DMS79 treated with DMSO at 0.1 percent for 48 hours (cell line): ENCODE measurements around the gene SAA2.
"Not testable (repeated sequence)": the region's sequence is repeated elsewhere in the genome, so short reads cannot be mapped to it uniquely, and the experiment has no call there.

Source experiments
- DNase-seq: peaks from one replicate; lab custom pipeline; 2025; lab: John Stamatoyannopoulos, UW

Gene SAA2

DNA sequence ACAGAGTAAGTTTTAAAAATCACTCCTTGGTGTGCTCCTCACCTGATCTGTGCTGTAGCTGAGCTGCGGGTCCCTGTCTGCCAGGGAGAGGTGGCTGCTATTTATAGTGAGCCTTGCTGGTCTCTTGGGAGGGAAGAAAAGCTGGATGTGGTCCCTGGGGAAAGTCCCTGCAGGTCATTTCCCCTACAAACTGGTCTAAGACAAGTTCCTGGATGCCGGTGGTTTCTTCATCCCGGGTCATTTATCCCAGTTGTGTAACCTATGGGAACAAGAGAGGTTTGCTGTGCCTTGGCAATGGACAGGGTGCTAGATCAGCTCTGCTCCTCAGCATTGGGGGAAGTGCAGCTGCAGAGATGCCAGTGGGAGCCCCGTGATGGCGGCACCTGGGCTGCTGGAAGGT is at the start of gene SAA2:
SAA2 (minus strand) TSS at position 108 of the 400 bp plus-strand sequence. CDS start 657 bp downstream, outside the sequence.
- no peak for DNase-seq

DNA sequence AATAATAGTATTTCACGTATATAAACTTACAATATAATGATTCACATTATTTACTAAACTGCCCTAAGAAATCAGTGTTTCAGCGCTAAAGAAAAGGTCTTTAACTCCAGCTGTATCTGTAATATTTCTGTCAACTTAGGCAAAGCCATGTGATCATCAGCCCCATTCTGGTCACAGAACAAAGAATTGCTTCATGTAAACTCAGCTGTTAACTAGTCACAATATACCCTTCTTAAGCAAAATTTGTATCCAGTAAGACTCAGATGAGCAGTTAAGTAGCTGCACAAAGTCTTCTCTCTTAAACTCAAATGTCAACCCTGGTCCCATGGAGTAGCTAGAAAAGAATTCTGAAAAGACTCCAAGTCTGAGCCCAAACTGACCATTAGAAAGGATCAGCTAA is 46.8 kb upstream of the SAA2 start:
- DNase-seq: no peak

DNA sequence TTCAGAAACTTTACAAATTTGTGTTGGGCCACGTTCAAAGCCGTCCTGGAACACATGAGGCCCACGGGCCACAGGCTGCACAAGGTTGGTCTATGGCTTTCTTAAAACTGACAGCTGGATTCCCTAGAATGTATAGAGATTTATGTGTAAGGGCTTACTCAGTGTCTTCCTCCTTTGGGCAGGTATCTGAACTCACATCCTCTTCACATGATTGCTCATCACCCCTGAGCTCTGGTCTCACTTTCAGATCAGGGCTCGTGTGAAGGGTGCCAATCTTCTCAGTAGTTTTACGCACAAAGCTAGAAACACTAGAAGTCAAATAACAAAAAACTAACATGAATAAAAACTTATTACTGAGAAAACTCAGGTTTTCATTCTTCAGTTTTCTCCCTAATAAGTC is 46.4 kb upstream of the SAA2 start:
- no peak for DNase-seq

DNA sequence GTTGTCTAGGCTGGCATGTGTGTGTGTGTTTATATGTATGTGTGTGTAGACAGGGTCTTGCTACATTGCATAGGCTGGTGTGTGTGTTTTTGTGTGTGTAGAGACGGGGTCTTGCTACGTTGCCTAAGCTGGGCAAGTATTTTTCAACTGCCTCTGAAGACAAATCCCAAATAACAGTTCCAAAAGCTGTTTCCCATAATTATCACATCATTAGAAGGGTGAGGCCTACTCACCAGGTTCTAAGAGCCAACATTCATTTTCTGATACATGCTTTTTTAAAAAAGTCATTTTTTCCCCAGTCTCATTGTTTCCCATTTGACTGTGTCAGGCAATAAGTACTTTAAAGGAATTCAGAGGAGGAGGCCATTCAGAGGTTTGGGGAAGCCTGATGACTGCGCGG is 40.4 kb upstream of the SAA2 start:
- no peak for DNase-seq

DNA sequence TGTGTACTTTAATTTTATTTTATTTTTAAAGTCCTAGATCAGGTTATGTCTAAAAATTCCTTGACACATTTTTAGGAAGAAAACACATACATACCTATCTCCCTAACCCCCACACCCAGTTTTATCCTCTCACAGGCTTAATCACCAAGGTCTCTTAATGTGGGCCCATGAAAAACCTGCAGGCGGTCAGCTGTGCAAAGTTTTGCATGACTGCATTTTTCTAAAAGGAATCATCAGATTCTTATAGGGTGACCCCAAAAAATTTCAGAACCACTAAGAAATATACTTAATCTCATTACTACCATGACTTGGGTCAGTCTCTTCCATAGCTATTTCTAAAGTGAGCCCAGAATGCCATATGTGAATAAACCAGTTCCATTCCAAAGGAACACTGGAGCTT is 37.4 kb upstream of the SAA2 start:
- DNase-seq: no peak

DNA sequence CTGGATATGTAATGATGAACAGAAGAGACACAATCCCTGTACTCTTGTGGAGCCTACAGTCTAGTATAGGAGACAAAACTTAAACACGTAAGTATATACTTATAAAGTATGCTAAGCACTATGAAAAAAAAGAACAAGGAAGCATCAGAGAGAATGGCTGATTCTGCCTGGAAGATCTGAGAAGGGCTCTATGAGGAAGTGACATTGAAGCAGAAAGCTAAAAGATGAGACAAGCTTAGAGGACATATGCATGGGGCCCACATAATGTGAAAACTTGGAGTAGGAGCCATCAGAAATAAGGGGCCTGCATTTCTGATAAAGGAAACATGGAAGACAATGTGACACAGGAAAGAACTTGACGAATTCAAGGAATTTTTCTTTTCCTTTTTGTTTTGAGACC is 34.2 kb upstream of the SAA2 start:
- no peak for DNase-seq

DNA sequence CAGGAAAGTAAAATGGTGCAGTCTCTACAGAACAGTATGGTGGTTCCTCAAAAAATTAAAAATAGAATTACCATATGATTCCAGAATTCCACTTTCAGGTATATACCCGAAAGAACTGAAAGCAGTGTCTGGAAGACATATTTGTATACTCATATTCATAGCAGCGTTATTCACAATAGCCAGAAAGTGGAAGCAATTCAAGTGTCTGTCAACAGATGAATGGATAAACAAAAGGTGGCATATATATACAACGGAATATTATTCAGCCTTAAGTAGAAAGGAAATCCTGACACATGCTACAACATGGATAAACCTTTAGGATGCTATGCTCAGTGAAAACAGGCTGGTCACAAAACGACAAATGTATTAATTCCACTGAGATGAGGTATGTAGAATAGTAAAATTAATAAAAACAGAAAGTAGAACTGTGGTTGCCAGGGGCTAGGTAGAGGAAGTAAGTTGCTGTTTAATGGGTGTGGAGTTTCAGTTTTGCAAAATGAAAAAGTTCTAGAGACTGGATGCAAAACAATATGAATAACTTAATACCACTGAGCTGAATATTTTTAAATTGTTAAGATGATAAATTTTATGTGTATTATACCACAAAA is 32.1 kb upstream of the SAA2 start:
- no peak for DNase-seq

DNA sequence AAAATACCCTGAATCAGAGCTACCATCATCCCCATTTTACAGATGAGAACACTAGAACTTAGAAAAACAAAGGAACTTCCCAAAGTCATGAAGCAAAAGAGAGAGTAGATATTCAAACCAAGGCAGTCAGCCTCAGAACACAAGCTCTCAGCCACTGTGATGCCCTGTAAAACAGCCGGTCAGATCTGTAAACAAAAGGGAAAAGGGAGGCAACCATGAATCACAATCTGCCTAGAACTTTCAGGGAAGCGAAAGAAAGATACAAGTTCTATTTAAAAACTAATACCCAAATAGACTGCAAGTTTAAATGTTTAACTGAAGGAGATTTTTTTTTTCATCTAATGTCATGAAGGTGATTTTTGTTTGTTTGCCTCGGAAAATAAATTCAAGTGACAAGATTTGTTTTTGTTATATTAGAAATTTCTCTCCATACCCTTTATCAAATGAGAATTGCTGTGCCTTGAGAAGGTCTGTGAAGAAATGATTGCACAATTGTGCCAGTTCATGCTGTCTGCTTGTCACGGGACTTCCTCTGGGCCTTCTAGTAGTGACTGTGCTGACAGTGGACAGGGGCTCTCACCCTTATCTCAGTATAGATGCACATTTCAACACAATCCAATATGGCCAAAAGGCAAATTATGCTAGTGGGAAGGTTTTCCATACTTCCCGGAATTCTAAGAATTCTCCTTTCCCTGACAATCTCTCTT is 29.2 kb upstream of the SAA2 start:
- DNase-seq: no peak

DNA sequence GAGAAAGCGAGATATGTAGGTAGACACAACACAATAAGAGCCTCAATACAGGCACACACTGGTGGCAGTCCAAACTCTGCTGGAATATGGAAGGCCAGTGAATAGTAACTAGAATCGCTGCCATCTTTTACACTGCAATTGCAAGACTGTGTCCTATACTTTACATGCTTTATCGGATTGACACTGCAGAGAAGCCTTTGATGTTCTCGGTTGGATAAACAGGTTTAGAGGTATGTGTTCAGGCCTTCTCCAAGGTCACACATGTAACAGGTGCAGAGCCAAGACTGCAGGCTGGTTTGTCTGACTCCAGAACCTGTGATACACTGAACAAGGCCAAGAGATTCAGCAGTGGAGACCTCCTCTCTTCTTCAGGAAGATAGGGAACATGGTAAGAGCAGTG is 22.7 kb upstream of the SAA2 start:
- no peak for DNase-seq

DNA sequence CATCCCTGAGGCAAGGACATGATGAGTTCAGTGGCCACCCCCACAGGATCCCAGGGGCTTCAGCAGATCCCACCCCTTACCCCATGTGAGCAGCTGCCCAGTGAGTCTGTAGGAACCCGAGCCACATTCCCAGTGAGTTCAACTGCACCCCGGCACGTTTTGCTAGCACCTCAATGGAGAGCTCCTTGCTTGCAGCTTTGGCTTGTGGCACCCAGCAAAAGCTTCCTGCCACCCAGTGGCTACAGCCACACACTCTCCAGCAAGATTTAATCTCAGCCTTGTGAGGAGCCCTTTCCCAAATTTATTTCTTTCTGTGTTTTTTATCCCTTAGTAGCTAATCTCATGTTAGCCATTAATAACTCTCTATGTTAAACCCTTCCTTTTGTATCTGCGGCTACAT is 21.6 kb upstream of the SAA2 start:
- DNase-seq: no peak

DNA sequence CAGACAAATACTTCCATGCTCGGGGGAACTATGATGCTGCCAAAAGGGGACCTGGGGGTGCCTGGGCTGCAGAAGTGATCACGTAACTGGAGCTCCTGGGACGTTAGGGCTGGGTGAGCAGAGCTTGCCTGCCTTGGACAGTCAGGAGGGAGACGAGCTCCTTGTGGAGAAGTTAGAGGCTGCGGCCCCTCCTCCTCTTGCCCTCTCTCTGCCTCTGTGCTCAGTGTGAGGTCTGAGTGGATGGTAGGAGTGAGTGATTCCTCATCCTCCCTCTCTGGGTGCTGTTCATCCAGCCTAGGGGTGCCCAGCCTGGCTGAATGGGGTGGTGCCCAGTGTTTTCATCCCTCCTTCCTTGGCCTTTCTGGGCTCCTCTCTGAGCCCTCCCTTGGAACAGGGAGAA is 20.8 kb upstream of the SAA2 start:
- not testable (repeated sequence) for DNase-seq

DNA sequence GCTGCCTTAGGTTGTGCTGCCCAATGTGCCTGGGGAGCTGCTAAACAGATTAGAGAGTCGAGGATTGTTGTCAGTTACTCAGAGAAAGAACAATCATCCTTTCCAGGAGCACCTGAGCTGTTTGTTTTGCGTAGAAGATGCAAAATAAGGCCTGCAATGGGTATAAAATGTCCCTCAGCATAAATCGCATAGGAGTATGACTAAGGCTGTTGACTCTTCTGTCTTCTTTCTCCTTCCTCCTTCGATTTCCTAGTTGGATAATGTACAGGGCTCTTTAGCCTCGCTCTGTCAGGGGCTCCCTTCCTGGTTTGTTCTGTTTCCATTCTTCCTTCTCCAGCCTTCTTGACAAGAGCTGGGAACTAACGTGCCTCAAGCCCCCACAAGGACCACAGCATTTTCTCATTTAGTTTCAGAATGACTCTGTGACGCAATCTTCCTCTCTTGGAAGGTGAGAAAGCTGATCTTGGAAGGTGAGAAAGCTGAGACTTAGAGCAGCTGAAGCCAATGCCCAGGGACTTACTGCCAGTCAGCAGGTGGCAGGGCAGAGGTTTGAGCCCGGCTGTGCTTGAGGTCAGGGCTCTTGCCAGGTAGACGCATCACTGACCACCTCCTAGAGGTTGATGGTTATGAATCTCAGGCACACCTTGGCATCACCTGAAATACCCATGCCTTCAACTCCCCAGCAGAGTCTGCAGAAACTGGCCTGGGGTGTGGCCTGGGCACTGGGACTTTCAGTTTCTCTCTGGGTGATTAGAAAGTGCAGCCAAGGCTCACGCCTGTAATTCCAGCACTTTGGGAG is 19.1 kb upstream of the SAA2 start:
- DNase-seq: not testable (repeated sequence)

DNA sequence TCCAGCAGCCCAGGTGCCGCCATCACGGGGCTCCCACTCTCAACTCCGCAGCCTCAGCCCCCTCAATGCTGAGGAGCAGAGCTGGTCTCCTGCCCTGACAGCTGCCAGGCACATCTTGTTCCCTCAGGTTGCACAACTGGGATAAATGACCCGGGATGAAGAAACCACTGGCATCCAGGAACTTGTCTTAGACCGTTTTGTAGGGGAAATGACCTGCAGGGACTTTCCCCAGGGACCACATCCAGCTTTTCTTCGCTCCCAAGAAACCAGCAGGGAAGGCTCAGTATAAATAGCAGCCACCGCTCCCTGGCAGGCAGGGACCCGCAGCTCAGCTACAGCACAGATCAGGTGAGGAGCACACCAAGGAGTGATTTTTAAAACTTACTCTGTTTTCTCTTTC is 17.5 kb upstream of the SAA2 start, which contains the start of gene SAA1:
SAA1 (plus strand) TSS at position 316 of the 400 bp plus-strand sequence. CDS start 624 bp downstream, outside the sequence.
- DNase-seq: no peak

DNA sequence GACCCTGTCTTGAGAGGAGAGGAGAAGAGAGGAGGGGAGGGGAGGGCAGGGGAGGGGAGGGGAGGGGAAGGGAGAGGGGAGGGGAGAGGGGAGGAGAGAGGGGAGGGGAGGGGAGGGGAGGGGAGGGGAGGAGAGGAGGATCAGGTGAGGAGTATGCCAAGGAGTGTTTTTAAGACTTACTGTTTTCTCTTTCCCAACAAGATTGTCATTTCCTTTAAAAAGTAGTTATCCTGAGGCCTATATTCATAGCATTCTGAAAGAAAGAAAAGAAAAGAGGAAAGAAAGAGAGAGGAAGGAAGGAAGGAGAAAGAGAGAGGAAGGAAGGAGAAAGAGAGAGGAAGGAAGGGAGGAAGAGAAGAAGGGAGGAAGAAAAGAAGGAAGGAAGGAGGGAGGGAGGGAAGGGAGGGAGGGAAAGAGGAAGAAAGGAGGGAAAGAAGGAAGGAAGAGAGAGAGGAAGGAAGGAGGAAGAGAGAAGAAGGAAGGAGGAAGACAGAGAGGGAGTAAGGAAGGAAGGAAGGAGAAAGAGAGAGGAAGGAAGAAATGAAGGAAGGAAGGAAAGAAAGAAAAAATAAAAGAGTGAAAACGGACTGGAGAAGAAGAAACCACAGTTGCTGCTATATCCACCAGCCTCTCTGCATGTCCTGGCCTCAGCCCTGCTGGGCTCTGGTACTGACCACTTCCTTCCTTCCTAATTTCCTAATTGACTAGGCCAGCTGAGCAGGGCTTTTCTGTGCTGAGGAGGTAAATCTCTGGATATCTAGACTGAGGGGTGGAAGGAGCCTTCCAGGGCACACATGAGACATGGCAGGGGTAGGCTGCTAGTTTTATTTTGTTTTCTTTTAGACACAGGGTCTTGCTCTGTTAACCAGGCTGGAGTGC is 16.4 kb upstream of the SAA2 start:
- DNase-seq: no peak

DNA sequence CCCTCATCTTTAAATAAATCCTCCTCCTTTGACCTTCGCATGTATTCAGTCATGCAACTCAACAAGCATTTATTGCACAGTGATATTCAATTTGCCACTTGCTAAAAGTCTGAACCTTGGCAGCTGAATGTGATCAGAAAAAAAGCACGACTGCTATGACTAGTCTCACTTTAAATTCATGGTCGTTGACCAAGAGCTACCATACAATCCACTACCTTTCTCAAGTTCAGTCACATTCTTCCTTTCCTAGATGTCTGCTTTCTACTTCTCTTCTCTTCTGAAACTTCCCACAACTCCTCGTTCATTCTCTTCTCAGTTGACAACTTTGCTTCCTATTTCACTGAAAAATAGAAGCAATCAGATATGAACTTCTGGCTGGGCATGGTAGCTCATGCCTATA is 15.6 kb upstream of the SAA2 start:
- DNase-seq: no peak

DNA sequence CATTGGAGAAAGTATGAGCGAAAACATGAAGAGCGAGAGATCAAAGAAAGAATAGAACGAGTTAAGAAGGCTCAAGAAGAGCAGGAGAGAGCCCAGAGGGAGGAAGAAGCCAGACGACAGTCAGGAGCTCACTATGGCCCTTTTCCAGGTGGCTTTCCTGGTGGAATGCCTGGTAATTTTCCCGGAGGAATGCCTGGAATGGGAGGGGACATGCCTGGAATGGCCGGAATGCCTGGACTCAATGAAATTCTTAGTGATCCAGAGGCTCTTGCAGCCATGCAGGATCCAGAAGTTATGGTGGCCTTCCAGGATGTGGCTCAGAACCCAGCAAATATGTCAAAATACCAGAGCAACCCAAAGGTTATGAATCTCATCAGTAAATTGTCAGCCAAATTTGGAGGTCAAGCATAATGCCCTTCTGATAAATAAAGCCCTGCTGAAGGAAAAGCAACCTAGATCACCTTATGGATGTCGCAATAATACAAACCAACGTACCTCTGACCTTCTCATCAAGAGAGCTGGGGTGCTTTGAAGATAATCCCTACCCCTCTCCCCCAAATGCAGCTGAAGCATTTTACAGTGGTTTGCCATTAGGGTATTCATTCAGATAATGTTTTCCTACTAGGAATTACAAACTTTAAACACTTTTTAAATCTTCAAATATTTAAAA is 14.3 kb upstream of the SAA2 start:
- not testable (repeated sequence) for DNase-seq

DNA sequence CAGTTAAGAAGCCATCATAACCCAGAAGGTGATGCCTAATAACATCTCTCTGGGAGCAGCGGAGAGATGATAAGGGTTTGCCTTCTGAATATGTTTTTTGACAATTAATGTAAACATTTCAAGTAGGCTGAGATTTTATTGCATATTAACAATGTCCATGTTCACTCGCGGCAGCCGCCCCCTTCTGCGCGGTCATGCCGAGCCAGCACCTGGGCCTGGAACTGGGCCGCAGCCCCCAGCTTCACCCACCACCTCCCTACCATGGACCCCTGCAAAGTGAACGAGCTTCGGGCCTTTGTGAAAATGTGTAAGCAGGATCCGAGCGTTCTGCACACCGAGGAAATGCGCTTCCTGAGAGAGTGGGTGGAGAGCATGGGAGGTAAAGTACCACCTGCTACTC is 13.3 kb upstream of the SAA2 start:
- no peak for DNase-seq

DNA sequence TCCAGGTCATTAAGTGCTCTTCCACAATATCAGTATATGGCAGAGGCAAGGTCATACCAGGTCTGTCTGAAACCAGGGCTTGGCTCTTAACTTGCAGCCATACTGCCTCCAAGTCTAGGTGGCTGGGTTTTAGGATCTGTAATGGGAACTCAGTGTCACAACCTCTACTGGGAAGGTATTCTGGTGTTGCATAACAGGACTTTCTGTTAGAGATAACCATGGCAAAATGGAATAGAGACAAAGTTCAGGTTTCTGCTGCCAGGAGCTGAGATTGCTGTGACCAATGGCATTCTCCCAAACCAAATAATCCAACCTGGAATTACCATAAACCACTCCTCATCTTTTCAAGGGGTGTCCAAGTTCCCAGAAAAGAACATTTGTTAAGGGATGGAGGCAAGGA is 10.8 kb upstream of the SAA2 start:
- no peak for DNase-seq

DNA sequence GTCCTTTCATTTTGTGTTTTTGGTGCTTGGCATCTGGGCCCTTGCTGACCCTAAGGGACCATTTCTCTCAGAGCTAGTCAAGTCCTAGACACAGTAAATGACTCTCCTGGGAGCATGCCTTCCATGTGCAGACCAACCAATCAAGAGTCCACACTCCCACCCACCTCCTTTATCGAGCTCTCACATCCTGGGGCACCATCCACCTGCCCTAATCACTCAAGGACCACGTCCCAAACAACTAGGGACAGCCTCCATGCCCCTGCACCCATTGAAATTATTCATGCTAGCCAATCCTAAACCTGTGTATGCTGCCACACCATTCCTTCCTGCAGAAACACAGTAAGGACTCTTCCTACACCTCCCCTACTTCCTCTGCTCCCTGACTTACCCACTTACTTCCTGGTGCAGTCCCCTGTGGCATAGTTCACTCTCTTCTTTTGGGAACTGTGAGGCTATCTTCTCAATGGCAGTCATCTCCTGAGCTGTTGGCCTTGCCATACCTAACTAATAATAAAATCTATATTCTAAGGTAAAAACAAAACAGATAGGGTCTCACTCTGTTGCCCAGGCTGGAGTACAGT is 6.4 kb upstream of the SAA2 start:
- DNase-seq: no peak

DNA sequence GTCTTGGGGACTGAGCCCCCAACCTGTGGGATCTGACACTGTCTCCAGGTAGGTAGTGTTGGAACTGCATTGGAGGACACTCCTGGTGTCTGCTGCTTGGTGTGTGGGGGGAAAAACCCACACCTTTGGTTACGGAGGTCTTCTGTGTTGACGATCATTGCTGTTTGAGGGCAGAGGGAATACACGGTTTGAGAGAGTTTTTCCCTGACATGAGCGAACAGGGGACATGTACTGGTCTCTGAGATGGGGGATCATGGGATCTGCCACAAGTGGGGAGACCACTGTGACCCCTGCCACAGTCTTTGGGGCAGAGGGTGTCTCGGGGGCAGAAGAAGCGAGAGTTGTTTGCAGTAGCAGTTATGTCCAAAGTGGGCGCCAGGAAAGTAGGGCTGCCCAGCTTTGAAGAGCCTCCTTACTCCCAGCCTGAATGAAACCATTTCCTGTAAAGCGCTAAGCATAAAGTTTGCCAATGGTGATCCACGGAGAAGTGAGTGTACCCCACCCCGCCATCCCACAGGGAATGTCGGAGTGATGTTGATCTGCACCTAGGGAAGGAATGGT is 5.4 kb upstream of the SAA2 start:
- DNase-seq: no peak

DNA sequence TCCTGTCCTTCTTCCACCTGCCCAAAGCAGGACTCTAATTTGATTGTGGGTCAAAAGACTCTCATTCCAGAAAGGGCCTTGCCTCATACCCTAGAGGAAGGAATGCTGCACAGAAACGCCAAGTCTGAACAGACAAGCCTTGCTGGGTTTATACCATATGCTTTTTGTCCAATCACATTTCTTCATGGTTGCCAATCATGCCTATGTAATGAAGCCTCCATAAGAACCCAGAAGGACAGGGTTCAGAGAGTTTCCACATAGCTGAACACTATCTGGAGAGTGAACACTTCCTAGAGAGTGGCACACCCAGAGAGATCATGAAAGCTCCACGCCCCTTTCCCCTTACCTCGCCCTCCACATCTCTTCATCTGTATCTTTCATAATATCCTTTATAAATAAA is 4.8 kb upstream of the SAA2 start:
- DNase-seq: no peak
